Hypothalamus (tissue), 51 donors: Measurements from ENCODE around the gene LMBRD1.
"Not testable (repeated sequence)": the region's sequence is repeated elsewhere in the genome, so short reads cannot be mapped to it uniquely, and the experiment has no call there.

ENCODE experiments used
- DNase-seq, 51 donors: peaks; one replicate each; lab custom pipeline; 2025; lab: John Stamatoyannopoulos, UW

Gene LMBRD1

GRCh38 chr6:69801225-69801624, 4.4 kb upstream of the LMBRD1 start:
- no peak for DNase-seq

GRCh38 chr6:69798796-69799195, 2.0 kb upstream of the LMBRD1 start:
- not testable (repeated sequence) for DNase-seq

DNA sequence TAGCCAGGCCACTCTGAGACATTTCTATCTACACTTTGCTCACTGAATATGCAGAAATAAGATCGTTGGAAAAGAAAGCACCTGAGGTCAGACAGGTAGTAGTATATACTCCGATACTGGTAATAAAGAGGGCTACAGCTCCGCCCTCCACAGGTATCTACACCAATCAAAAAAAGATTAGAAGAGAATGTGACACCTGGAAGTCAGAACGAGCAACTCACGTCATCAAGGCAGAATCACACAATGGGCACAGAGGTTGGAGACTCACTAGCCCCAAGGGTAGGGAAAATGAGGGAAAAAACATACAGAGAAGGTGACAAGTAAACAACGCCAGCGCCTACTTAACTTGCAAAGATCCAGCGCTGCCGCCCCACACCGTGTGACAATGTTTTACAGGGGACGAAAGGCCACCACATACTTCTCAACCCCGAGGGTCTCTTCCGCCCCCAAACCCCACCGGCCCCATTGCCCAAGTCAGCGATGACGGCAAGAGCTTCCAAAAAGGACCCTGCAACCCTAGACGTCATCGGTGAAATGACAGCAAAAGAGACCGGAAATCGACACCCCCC, 653 bp downstream of the LMBRD1 start:
- DNase-seq: peak in 19 of 51 donors; percentile 41 to 83 (median 62)

DNA sequence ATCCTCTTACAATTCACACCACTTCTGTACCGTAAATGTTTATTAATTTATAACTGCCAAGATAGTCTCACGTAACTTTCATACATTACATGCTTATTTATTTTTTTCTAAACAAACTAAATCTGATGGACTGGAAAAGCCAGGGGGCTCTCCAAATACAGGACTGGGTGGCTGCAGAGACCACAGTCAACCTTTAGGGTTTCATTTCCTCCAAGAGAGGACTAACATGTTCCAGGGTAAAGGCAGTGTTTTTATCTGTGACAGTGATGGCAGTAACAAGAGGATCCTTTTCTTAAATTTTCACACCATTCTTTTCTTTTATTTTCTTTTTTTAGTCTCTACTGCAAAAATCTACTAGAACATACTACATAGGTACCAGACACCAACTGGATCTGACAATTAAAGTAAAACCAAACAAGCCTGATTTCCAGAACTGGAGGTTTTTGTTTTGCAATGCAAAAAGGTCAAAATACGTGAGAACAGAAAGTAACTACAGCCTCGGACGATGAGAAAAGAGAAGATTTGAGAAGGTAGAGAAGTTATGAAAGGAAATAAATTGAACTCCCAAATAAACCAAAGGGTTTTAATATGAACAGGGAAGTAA, 1.2 kb downstream of the LMBRD1 start:
- peak in 2 of 51 donors; percentile 14 to 45 for DNase-seq

GRCh38 chr6:69792292-69792691, 4.5 kb downstream of the LMBRD1 start:
- no peak for DNase-seq

DNA sequence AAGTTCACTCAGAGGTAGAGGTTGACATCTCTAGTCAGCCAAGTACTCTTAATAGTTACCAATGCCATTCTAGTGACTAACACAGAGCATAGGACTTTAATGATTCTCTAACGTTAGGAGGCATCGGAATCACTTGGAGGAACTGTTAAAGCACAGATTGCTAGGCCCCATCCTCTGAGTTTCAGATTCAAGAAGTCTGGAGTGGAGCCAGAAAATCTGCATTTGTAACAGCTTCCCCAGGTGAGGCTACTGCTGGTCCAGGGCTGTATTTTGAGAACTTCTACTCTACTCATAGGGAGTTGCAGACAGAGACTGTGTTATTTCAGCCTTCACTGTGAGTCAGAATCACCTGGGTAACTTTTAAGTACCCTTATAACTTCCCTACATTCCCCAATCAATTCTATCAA, 5.7 kb downstream of the LMBRD1 start:
- peak in 1 of 51 donors; percentile 23 for DNase-seq

GRCh38 chr6:69790629-69791028, 6.2 kb downstream of the LMBRD1 start:
- no peak for DNase-seq

DNA sequence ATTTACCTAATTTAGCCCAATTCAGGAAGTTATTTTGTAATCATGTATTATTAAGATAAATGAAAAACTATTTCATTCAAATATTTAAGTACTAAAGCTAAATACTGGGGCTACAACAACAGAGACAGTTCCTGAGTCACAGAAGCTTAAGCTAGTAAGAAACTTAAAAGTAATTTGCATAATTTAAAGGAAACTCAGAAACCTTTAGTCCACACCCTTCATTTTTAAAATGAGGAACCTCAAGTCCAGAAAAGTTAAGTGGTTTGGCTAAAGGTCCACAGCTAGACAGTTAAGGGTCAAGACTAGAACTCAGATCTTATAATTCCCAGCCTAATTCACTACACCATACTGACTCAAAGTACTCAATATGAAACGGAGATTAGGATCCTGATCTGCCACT, 7.2 kb downstream of the LMBRD1 start:
- DNase-seq: no peak

GRCh38 chr6:69787436-69787835, 9.4 kb downstream of the LMBRD1 start:
- not testable (repeated sequence) for DNase-seq

DNA sequence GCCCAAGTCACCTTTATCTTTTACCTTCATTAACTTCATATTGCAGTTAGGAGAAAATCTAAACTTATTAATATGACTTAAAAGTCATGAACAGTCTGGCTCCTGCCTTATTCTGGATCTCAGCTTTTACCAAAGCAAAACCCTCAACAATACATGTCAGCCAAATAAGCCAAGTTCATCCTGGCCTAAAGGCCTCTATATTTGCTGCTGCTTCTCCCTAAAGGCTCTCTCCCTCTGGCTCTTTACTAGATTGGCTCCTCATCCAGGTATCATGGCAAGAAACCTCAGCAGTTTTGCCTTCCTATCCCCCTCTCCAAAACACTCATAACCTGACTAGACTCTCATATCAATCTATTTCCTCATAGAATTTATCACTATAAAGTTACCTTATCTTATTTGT, 11.1 kb downstream of the LMBRD1 start:
- DNase-seq: no peak

DNA sequence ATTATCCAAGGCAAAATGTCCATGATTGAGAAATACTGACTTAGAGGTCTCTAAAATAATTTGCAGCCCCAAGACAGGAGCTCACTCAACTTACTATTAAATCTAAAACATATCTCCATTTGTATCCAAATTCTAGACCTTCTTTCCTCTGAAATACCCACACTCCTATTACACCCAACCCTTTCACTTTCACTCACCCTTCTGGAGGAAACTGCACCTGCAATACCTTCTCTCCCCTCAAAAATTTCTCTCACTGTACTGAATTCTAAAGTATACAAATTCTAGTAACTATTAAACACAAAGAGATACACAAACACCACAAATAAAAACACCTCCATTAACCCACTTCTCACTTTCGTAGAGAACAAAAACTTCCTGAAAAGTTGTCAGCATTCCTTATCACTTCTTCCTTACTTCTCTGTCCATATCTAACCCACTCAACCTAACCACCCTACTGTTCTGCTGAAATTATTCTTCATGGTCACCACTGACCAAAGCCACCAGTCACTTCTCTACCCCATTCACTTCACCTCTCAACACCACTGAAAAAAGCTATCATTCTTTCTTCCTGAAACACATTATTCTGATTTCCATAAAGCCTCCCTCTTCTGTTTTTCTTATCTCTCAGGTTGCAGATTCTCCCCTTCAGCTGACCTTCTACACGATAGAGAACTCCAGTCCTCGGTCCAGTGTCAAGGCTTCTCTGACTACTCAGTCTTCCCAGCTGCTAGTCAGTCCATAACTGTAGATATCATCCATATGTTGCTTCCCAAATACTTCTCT, 12.0 kb downstream of the LMBRD1 start:
- DNase-seq: no peak

- no peak for DNase-seq
Observed at GRCh38 chr6:69783108-69783507, 13.7 kb downstream of the LMBRD1 start.

DNA sequence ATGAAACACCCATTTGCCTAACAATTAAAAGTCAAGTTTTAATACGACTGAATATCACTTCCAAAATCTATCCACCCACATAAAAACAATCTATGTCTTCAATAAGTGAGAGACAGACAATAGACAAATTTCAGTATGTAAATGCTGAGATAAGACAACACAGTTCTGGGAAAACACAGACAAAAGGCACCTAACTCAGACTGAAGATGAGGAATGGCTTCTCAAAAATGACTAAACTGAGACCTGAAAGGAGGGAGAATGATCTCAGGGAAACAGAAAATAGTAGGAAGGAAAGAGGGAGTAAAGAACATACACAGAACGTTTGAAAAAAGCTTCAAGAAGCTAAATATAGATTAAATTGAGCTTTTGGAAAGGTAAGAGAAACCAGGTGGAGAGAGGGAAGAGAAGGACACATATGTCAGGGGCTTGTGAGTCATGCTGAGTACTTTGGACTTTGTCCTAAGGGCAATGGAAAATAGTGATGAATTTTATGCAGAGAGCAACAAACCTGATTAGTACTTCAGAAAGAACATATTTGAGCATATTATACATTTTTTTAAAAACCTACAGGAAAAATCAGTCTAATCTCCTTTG, 16.1 kb downstream of the LMBRD1 start:
- DNase-seq: peak in 1 of 51 donors; percentile 34

GRCh38 chr6:69775941-69776340, 20.9 kb downstream of the LMBRD1 start:
- no peak for DNase-seq

DNA sequence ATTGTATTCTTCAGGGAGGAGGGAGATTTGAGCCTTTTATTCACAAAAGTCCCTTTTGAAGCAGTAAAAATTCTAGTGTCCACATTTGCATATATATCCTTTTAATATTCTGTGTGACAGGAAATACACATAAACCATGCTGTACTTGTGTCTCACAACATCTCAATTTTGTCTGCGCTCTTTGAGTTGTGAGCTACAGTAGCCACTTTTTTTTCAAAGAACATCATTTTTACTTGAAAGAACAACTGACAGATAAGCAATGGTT, 21.3 kb downstream of the LMBRD1 start:
- DNase-seq: no peak

DNA sequence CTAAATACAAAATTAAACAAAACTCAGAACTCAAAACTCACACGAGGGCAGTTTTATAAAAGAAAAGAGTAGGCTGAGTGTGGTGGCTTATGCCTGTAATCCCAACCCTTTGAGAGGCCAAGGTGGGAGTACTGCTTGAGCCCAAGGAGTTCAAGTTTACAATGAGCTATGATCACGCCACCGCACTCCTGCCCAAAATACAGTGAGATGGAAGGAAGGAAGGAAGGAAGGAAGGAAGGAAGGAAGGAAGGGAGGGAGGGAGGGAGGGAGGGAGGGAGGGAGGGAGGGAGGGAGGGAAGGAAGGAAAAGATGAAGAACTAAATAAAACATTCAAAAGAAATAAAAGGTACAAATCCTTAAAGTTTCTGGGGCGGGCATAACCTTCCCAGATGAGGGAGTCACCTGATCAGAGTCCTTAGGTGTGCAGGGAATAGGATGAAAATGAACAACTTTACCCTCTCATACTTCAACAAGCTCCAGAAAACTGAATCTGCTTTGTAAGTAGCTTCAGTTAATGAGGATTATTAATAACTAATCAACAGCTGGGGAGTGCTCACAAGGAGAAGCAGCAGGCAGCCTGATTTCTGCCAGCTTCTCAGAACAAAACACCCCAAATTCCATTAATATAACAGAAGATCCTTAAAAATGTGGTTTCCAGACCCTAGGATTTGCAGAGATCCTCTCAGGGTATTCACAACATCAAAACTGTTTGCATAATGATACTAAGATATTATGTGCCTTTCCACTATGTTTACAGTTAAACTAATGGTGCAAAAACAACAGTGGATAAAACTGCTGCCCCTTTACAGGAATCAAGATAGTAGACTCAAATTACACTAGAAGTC, 21.8 kb downstream of the LMBRD1 start:
- DNase-seq: no peak

GRCh38 chr6:69771158-69771906, 25.5 kb downstream of the LMBRD1 start:
- no peak for DNase-seq

- no peak for DNase-seq
Observed at GRCh38 chr6:69768664-69769063, 28.1 kb downstream of the LMBRD1 start.

GRCh38 chr6:69763763-69764162, 33.0 kb downstream of the LMBRD1 start:
- no peak for DNase-seq

DNA sequence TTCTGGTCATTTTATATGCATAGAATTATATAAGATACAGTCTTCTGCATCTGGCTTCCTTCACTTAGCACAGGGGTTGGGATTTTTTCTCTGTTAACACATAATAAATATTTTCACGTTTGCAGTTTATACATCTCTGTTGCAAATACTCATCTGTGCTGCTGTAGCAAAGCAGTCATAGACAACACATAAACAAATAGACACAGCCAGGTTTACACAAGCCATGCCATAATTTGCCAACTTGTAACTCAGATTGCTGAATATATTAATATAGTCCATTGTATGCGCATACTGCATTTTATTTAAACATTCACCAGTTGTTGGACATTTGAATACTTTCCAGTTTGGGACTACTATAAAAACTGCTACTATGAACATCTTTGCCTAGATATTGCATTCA, 35.0 kb downstream of the LMBRD1 start:
- DNase-seq: no peak
